Prostate gland (tissue), 2 donors: ENCODE data around the gene SP7.

ENCODE experiments used
- CTCF ChIP-seq, 4 experiments: fragments of 200-600 bp in 2 of 4; fragments of 450-650 bp in 2 of 4; sonication (generic) in 2 of 4; IDR thresholded peaks; 1 replicate in 3 of 4; 2 replicates in 1 of 4; pipeline ENCODE4 v1.5.1; 2016 to 2019; ENCODE audit warnings: antibody characterized with exemption in 4 of 4, mild to moderate bottlenecking in 2 of 4, moderate library complexity in 2 of 4
- POLR2AphosphoS5 ChIP-seq: sonication (generic); formaldehyde crosslinking; IDR thresholded peaks from one replicate; pipeline ENCODE4 v1.6.1; 2017; ENCODE audit warnings: antibody characterized with exemption

GRCh38 chr12:53308276-53308675 lies 27.9 kb downstream of the SP7 start:
- TF ChIP-seq POLR2AphosphoS5 (no peak), CTCF (IDR thresholded peaks at IDR 0.05) (no peak)
